OCI-LY3 (cell line): ENCODE data around the gene LCA5L.
"Not testable (repeated sequence)": the region's sequence is repeated elsewhere in the genome, so short reads cannot be mapped to it uniquely, and the experiment has no call there.

Experiments used
- H2AFZ ChIP-seq: fragments of 200-600, 300-600 bp; shearing (Covaris generic); 2 replicates; pipeline ENCODE4 v1.6.0; 2014; ENCODE audit warnings: antibody characterized with exemption, low read depth, low read length
- H3K27ac ChIP-seq: fragments of 200-600, 300-600 bp; sonication (generic); 2 replicates; pipeline ENCODE4 v1.5.1; 2014; ENCODE audit warnings: mild to moderate bottlenecking, low read length, moderate library complexity, mixed read lengths
- H3K27me3 ChIP-seq: fragments of 200-600, 300-600 bp; sonication (generic); 2 replicates; pipeline ENCODE4 v1.6.1; 2014; ENCODE audit warnings: low read depth, low read length, mixed read lengths
- H3K36me3 ChIP-seq: fragments of 200-600, 300-600 bp; sonication (generic); replicated peaks from 2 replicates; pipeline ENCODE3; 2014; ENCODE audit warnings: low read depth, low read length, mixed read lengths
- H3K4me1 ChIP-seq: fragments of 300-600, 200-600 bp; sonication (generic); 2 replicates; pipeline ENCODE4 v1.6.1; 2014; ENCODE audit warnings: low read length, mixed read lengths
- H3K4me2 ChIP-seq: fragments of 200-600, 300-600 bp; sonication (generic); 2 replicates; pipeline ENCODE4 v1.6.1; 2014; ENCODE audit warnings: low read length, mixed read lengths
- H3K4me3 ChIP-seq: fragments of 300-600, 200-600 bp; sonication (generic); 2 replicates; pipeline ENCODE4 v1.5.1; 2014; ENCODE audit warnings: antibody characterized with exemption, mild to moderate bottlenecking, low read length, moderate library complexity
- H3K79me2 ChIP-seq: fragments of 300-600, 200-600 bp; shearing (Covaris generic); 2 replicates; pipeline ENCODE4 v1.6.1; 2014; ENCODE audit warnings: mild to moderate bottlenecking, low read length, mixed read lengths
- H3K9ac ChIP-seq: fragments of 300-600, 200-600 bp; shearing (Covaris generic); 2 replicates; pipeline ENCODE4 v1.6.0; 2014; ENCODE audit warnings: mild to moderate bottlenecking, low read length, moderate library complexity
- H3K9me3 ChIP-seq: fragments of 200-600, 300-600 bp; shearing (Covaris generic); 2 replicates; pipeline ENCODE4 v1.6.1; 2014; ENCODE audit warnings: low read length, mixed read lengths; ENCODE audit not compliant: insufficient read depth
- H4K20me1 ChIP-seq: fragments of 200-600, 300-600 bp; sonication (generic); 2 replicates; pipeline ENCODE4 v1.6.1; 2016; ENCODE audit warnings: low read length, mixed read lengths; ENCODE audit not compliant: insufficient read depth
- CTCF ChIP-seq: fragments of 200-600, 300-600 bp; sonication (generic); IDR thresholded peaks from 2 replicates; pipeline ENCODE4 v1.5.1; 2014; ENCODE audit warnings: antibody characterized with exemption, low read length, low read depth
- EZH2phosphoT487 ChIP-seq: fragments of 200-600 bp; shearing (Covaris generic); IDR thresholded peaks from 2 replicates; pipeline ENCODE4 v1.6.1; 2018; ENCODE audit warnings: antibody characterized with exemption, mixed run types, low read depth

The LCA5L gene

GRCh38 chr21:39422527-39423241 is 22.9 kb downstream of the LCA5L start:
- Histone ChIP-seq H3K27ac (no peak overlapping the region), H3K79me2 (no peaks in the 10 kb centered on the region), H3K4me1 (no peaks in the 10 kb centered on the region), H3K27me3 (no peaks in the 10 kb centered on the region), H3K9me3 (no peaks in the 10 kb centered on the region), H2AFZ (no peak overlapping the region), H3K9ac (no peak overlapping the region), H4K20me1 (no peaks in the 10 kb centered on the region), H3K4me3 (no peak overlapping the region), H3K4me2 (no peak overlapping the region), H3K36me3 (no peaks in the 10 kb centered on the region)
- TF ChIP-seq CTCF (no peak), EZH2phosphoT487 (no peak)

GRCh38 chr21:39419204-39419603 is 26.4 kb downstream of the LCA5L start:
- H3K4me3 ChIP-seq, result not testable (repeated sequence)

GRCh38 chr21:39406065-39406464 is 39.5 kb downstream of the LCA5L start:
- no peak overlapping the region for H2AFZ ChIP-seq
- TF ChIP-seq CTCF, result no peak
- TF ChIP-seq EZH2phosphoT487, result no peak
- no peaks in the 10 kb centered on the region for H3K4me1 ChIP-seq
- H3K4me2 ChIP-seq, result no peak overlapping the region
- H4K20me1 ChIP-seq, result no peaks in the 10 kb centered on the region
- no peak overlapping the region for H3K27ac ChIP-seq
- H3K9me3 ChIP-seq, result no peaks in the 10 kb centered on the region
- no peaks in the 10 kb centered on the region for H3K27me3 ChIP-seq
- no peaks in the 10 kb centered on the region for H3K79me2 ChIP-seq
- H3K4me3 ChIP-seq, result no peak overlapping the region
- H3K9ac ChIP-seq, result no peak overlapping the region
- H3K36me3 ChIP-seq, result peaks cover 6% of the 10 kb centered on the region

More at GRCh38 chr21:39419204-39419603, 26.4 kb downstream of the LCA5L start:
- not testable (repeated sequence) for H3K27ac ChIP-seq, H3K79me2 ChIP-seq, H3K9ac ChIP-seq, H3K4me2 ChIP-seq, H2AFZ ChIP-seq, H3K4me1 ChIP-seq, H3K36me3 ChIP-seq, H3K9me3 ChIP-seq, H3K27me3 ChIP-seq, H4K20me1 ChIP-seq

- Histone ChIP-seq H3K9me3 (no peaks in the 10 kb centered on the region), H3K27me3 (no peaks in the 10 kb centered on the region), H3K4me1 (no peaks in the 10 kb centered on the region), H3K9ac (no peak overlapping the region), H2AFZ (no peak overlapping the region), H3K36me3 (no peaks in the 10 kb centered on the region), H3K27ac (no peak overlapping the region), H3K79me2 (no peaks in the 10 kb centered on the region), H3K4me3 (no peak overlapping the region), H3K4me2 (no peak overlapping the region), H4K20me1 (no peaks in the 10 kb centered on the region)
- TF ChIP-seq CTCF (no peak), EZH2phosphoT487 (no peak)
These were observed 45.4 kb downstream of the LCA5L start for GRCh38 chr21:39400173-39400572.
